ACHN (cell line): ENCODE results near the gene TAF1A.
"Not testable (repeated sequence)": the region's sequence is repeated elsewhere in the genome, so short reads cannot be mapped to it uniquely, and the experiment has no call there.

ENCODE experiments used
- DNase-seq: peaks from one replicate; pipeline ENCODE4 v3.0.0-alpha.2; 2015
- in situ Hi-C: cut with HindIII; loops from 2 replicates; pipeline ENCODE4 v1.10.0; 2017; ENCODE audit warnings: low sequenced_read_pairs, low pct_ligation_motif_present, low pct_unique_long_range_greater_than_20kb

The TAF1A gene

DNA sequence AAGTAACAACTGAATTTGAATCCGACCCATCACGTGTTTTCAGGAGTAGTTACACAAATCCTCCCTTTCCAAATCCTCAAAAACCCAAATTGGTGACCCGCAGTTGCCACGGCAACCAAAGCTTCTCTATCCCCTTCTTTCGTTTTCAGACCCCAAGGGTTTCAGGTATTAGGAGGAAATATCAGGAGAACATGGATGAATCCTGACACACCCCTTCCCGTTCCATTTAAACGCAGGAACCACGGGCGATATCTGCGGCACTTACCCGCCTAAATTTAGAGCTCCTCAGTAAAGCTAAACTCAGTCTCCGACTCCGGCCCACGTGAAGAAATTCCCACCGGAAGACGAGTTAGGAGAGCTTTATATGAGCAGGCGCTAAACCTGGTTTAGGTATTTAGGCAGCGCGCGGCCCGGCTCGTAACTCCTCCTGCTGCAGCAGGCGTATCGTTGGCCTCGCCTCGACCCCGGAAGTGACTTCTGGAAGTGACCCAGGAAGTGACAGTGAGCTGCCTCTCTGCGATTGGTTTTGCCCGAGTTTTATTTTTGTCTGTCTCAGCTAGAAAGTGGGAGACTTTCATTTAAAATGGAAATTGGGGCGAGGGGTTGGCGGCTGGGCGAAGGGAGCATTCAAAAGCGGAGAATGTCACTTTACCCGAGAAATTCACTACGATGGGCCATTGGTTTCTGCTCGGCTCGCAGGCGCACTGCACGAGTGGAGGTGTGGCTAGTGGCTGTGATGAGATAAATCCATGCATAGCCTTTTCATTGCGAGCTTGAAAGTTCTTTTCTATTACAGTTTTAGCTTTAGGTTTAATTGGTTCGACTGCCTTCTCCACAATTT lies at the start of gene TAF1A:
TSS of gene TAF1A (minus strand) at position 472 of the 841 bp plus-strand sequence.
- in situ Hi-C loops: no loop called here
- peak; percentile 92 for DNase-seq

DNA sequence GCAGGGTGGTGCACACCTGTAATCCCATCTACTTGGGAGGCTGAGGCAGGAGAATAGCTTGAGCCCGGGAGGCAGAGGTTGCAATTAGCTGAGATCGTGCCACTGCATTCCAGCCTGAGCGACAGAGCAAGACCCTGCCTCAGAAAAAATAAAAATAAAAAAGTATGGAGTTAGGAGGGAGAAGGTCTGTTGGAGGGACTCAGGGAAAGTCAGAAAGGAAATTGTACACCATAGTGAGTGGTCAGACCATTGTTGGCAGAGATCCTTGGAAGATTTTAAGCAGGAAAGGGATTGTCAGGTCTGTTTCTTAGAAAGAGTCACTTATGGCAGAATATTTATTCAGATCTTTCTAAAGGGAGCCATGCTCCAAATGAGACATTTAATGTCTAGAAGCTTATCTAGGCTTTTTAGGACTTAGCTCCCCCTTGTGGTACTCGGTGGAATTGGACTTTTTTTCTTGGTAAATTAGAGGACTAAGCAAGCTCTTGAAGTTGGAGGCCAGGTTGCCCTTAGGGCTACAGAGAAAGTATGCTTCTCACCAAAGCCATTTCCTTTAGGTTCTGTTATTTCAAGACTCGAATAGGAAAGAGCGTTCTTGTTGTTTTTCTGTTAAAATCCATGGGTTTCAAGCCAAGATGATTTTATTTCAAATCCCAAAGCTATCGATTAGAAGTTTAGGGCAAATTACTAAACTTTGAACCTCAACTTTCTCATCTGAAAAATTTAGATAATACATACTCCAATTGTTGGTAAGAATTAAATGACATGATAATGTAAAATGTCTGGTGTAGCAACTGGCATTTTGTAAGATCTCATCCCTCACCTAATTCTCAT lies 44.7 kb upstream of the TAF1A start:
- peak; percentile 93 for DNase-seq
- in situ Hi-C loops: no loop called here

GRCh38 chr1:222632749-222633148 lies 43.0 kb upstream of the TAF1A start:
- no peak for DNase-seq
- in situ Hi-C loops: no loop called here

GRCh38 chr1:222631611-222632208 lies 42.0 kb upstream of the TAF1A start:
- in situ Hi-C loops: no loop called here
- no peak for DNase-seq

DNA sequence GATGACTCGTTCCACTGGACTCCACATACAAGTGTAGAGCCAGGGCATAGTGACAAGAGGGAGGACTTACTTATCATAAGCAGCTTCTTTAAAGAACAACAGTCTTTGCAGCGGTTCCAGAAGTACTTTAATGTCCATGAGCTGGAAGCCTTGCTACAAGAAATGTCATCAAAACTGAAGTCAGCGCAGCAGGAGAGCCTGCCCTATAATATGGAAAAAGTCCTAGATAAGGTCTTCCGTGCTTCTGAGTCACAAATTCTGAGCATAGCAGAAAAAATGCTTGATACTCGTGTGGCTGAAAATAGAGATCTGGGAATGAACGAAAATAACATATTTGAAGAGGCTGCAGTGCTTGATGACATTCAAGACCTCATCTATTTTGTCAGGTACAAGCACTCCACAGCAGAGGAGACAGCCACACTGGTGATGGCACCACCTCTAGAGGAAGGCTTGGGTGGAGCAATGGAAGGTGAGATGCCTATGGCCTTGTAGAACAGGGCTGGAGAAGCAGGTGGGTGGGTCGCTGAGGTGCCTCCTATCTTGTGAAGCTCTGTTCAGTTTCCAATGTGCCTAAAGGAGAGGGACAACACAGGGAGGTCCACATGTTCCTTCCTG lies 40.3 kb upstream of the TAF1A start:
- no peak for DNase-seq
- in situ Hi-C loops: no loop called here

- in situ Hi-C loops: no loop called here
- DNase-seq: no peak
Observed at GRCh38 chr1:222627232-222627631, 37.5 kb upstream of the TAF1A start.

DNA sequence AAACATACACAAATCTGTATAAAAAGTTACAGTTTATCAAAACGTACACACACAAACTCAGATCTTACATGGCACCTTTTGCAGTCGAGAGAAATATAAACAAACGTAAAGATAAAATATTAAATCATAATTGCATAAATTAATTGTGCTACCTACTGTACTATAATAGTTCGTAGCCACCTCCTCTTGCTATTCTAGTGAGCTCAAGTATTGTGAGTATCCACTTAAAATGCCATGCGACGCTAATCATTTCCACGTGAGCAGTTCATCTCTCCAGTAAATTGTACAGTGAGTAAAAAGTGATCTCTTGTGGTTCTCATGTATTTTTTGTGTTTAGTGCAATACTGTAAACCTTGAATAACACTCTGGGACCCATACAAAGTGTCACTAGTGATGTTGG lies 34.5 kb upstream of the TAF1A start:
- DNase-seq: no peak
- in situ Hi-C loops: no loop called here

DNA sequence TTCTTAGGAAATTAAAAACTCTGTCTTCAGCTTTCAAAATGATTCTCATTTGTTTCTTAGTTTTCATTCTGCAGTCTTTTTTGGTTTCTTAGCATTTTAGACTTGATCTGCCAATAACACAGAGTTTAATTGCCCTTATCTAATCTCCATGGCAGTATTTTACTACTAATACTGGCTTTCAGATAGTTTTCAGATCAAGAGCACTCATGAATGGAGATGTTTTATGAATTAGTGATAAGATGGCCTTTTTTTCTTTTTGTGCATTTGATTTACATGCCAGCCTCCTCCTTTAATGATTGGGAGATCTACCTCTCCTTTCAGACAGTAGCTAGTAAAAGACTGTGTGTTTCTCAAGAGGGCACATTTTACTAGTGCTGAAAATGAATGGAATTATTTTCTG lies 33.7 kb upstream of the TAF1A start:
- in situ Hi-C loops: no loop called here
- DNase-seq: no peak

DNA sequence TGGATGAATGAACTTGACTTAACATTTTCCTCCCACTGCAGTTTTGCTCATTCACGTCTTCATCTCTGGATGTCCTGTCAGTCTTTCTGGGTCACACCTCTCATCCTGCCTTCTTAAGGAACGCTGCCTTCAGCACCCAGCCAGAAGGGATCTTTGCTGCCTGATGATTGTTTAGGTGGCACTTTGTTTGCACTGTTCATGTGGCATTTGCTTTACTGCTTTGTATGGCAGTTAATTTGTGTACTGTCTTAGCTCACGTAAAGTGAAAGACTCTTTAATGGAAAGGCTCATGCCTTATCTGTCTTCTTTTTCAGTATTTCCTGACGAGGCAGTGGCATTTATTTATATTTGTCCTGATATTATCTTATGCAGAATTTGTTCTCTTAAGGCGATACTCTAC lies 33.0 kb upstream of the TAF1A start:
- DNase-seq: no peak
- in situ Hi-C loops: no loop called here

DNA sequence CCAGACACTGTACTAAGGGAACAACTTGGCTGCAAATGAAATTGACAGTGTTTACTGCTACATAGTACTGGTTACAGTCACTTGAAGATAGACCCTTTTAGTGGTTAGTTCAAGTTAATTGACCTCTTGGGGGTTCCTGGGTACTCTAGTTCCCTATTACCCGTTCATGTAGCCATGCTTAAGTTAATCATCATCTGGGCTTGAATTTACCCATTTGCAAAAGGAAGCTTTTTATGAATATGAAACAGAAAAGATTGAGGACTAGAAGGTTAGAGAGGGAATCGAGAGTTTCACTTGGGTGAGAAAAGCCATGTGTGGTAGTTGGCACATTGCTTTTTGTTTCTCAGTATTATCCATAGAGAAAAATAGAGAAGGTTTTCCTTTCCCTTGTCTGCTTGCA lies 30.8 kb upstream of the TAF1A start:
- in situ Hi-C loops: no loop called here
- DNase-seq: no peak

DNA sequence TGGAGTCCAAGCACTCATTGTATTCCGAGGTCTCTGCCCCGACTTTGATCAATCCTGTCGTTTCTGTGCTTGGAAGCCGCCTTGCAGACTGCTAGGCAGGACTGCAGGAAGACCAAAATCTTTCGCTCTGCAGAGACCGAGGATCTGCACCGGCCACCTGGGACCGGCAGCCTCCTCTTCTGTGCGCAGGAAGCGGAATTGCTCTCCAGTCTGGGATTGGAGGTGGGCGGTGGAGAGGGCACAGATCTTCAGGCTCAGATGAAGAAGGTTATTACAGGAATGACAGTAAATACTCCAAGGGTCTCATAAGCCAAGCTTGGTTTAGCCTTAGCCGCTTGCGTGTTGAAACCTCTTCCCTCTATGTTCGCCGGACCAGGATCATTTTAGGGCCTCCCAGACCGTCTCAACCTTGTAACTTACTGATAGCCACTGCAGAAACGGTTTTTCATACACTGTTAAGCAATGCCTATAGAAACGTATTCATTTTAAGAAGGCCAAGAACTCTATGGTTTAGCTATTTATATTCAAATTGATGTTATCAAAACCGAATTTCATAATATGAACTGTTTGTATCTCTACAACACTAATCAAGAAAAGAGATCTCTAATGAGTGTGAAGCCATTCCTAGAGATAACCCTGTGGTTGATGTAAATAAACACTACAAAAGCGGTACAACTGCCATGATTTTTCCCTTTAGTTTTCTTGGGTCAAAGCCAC lies 29.3 kb upstream of the TAF1A start:
- in situ Hi-C loops: no loop called here
- DNase-seq: no peak

DNA sequence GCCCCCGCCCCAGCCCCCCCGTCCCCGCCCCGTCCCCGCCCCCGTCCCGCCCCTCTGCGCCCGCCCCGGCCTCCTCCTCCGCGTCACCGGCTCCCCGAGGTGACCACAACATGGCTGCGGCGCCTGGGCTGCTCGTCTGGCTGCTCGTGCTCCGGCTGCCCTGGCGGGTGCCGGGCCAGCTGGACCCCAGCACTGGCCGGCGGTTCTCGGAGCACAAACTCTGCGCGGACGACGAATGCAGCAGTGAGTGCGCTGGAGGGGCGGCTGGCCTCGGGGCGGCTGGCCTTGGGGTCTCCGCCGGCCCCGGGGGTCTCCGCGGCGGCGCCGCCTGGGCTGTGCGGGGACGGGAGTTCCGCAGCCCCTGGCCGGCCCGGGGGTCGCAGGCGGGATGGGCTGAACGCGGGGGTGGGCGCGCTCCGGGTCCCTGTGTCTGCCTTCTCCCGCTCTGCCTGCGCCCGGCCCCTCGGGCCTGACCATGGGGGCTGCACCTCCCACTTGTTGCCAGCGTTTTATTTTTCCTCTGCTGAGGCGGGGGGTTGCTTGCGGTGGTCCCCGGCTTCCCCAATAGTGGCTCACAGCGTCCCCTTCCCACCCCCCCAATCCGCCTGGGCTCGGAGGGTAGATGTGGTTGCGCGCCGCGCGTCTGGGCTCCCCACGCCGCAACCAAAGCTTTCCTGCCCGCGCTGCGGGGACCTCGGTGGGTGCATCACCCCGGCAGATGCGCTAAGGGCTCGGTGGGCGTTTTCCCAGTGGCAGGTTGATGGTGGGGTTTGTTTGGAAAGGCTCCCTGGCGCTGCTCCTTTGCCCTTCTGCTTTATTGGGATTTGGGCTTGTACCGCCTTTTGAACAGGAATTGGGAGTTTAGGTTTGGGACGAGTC lies 28.5 kb upstream of the TAF1A start, which contains the start of gene MIA3:
TSS of gene MIA3 (plus strand) at position 97 of the 879 bp plus-strand sequence. CDS start at position 111, 14 bp downstream.
- in situ Hi-C loops: no loop called here
- peak; percentile 27 for DNase-seq

DNA sequence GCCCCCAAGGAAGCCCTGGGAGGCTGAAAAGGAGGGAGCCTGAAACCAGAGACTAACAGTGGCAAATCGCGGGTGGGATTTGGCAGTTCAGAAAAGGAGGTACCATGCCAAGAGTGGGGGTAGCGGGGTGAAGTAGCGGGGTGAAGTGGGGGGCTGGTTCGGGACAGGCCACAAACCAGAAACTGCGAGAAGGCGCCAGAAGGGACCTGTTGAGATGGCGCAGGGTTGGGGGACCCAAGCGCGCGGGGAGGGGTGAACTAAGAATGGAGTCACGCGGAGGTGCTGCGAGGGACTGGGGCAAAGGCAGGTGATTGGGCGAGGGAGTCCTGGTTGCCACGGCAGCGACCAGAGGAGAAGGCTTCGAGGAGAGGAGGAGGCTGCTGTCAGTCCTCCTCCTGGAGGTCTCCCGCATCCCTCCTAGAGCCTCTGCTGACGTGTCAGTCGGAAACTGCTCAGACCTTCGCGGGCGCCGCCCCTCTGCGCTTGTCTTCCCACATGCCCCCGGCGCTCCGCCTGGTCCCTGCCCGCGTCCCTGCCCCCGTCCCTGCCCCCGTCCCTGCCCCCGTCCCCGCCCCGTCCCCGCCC lies 27.7 kb upstream of the TAF1A start:
- DNase-seq: peak; percentile 98
- in situ Hi-C loops: no loop called here

GRCh38 chr1:222616525-222616924 lies 26.8 kb upstream of the TAF1A start:
- DNase-seq: peak; percentile 10
- in situ Hi-C loops: no loop called here

DNA sequence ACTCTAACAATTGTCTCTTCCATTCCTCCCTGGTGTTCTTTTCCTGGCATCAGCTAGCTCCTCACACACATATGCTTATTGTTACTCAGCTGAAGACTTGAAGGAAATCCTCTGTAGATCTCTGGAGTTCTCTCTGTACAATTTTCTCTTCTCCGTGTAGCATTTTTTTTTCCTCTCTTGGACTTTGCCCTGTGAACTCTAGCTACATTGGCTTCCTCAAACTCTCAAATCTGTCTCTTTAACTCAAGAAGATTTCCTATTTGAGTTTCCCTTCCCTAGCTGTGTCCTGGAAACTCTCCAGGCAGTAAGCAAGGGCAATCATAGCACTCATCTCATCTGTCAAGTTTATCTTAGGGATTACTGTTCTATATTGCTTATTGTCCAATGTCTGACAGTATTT lies 23.9 kb upstream of the TAF1A start:
- in situ Hi-C loops: no loop called here

GRCh38 chr1:222610728-222611127 lies 21.0 kb upstream of the TAF1A start:
- DNase-seq: no peak
- in situ Hi-C loops: no loop called here

More for the DNA sequence above, 23.9 kb upstream of the TAF1A start:
- DNase-seq: no peak

- DNase-seq, in situ Hi-C loops: not testable (repeated sequence)
Observed at GRCh38 chr1:222609111-222609510, 19.4 kb upstream of the TAF1A start.
